Natural killer cell (primary cell): ENCODE results near the gene RILPL2. TPM values are rescaled to one million over a fixed set of nuclear protein-coding genes. Genes with fewer than 3 reads are reported as not detected.
"Not testable (repeated sequence)": the region's sequence is repeated elsewhere in the genome, so short reads cannot be mapped to it uniquely, and the experiment has no call there.

Experiments used
- ATAC-seq, 3 donors: fragments of 150-1000 bp in 2 of 3; fragments of 200-7000 bp in 1 of 3; cut with Tn5 transposase; 1 replicate in 1 of 3; 2 replicates in 2 of 3; pipeline ENCODE4 v1.10.0; 2021; ENCODE audit warnings: mild to moderate bottlenecking in 2 of 3, moderate library complexity in 2 of 3
- DNase-seq, 2 donors: peaks; one replicate each; pipeline versions ENCODE4 v3.0.0 to v3.0.0-alpha.2; 2013 to 2021; ENCODE audit warnings: mixed read lengths in 1 of 2
- H3K27ac ChIP-seq: one replicate; pipeline ENCODE4 v1.5.1; 2013; ENCODE audit warnings: mild to moderate bottlenecking, low read length
- H3K27me3 ChIP-seq: one replicate; pipeline ENCODE4 v1.6.1; 2013; ENCODE audit warnings: low read length; ENCODE audit not compliant: control insufficient read depth, insufficient read depth
- H3K36me3 ChIP-seq: one replicate; pipeline ENCODE4 v1.6.1; 2013; ENCODE audit warnings: low read length; ENCODE audit not compliant: control insufficient read depth, insufficient read depth
- H3K4me1 ChIP-seq: one replicate; pipeline ENCODE4 v1.6.1; 2013; ENCODE audit warnings: low read length; ENCODE audit not compliant: control insufficient read depth, insufficient read depth
- H3K4me3 ChIP-seq: one replicate; pipeline ENCODE4 v1.5.1; 2013; ENCODE audit warnings: low read length
- H3K9me3 ChIP-seq: one replicate; pipeline ENCODE4 v1.6.1; 2013; ENCODE audit warnings: low read length; ENCODE audit not compliant: control insufficient read depth, insufficient read depth
- H3K27ac Mint-ChIP-seq, 2 donors: one replicate each; pipeline ENCODE4 v1.8.0; 2022; ENCODE audit warnings: mild to moderate bottlenecking in 2 of 2, mixed read lengths in 2 of 2, moderate library complexity in 1 of 2
- H3K27me3 Mint-ChIP-seq, 2 donors: one replicate each; pipeline ENCODE4 v1.8.0; 2022; ENCODE audit warnings: low read depth in 2 of 2, mixed read lengths in 2 of 2
- H3K36me3 Mint-ChIP-seq: one replicate; pipeline ENCODE4 v1.8.0; 2022; ENCODE audit warnings: mixed read lengths
- H3K4me1 Mint-ChIP-seq, 2 donors: one replicate each; pipeline ENCODE4 v1.8.0; 2022; ENCODE audit warnings: mixed read lengths in 2 of 2
- H3K4me3 Mint-ChIP-seq: one replicate; pipeline ENCODE4 v1.8.0; 2022; ENCODE audit warnings: mild to moderate bottlenecking, moderate library complexity, mixed read lengths
- H3K9me3 Mint-ChIP-seq, 2 donors: one replicate each; pipeline ENCODE4 v1.8.0; 2022; ENCODE audit warnings: mixed read lengths in 2 of 2
- WGBS: methylation state at CpG from one replicate; pipeline ENCODE4 v1.1.7; 2013; ENCODE audit warnings: missing lambda C conversion rate; ENCODE audit not compliant: insufficient coverage; 5-methylcytosine and 5-hydroxymethylcytosine counted together
- intact Hi-C: fragments of 100-400 bp; cut with micrococcal nuclease; formaldehyde crosslinking; loops from one replicate; pipeline ENCODE4 v1.14.2; 2022
- total RNA-seq, 4 donors: library from RNA; stranded (reverse); fragments of 120-200 nt in 1 of 4; gene quantifications; one replicate each; pipeline versions ENCODE4 v1.2.3 to v1.2.4, GENCODE V29; 2013 to 2022
- TF ChIP-seq, protein P1 (sequence below): fragments of 200-600 bp; IDR thresholded peaks from one replicate; pipeline ENCODE4 v1.8.0; 2022; ENCODE audit warnings: antibody characterized with exemption

The RILPL2 gene
- total RNA-seq, 3 donors from 2014 or later (not counting 1 experiment from before 2014, with no cell fraction given): 3.6 to 5.5 (median 4.4) TPM

DNA sequence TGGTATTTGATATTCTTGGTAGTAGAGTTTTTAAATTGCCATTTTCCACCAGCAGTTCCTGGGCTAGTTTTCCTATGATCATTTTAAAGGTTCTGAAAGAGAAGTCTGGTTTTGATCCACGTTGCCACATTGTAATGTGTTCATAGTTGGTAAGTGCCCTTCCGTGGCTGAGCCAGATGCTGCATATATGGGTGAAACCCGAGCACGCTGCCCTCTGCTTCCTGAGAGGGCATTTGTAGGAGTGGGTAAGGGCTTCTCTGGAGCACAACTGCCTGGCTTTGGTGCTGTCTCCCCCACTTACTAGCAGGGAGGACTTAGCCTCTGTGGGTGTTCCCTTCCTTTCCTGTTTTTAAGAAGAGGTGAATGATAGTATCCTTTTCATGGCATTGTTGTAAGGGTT is 28.6 kb upstream of the RILPL2 start:
- Mint-ChIP-seq H3K9me3 (no peaks in the 10 kb centered on the region), H3K36me3 (peaks cover 8% of the 10 kb centered on the region), H3K27ac (peak overlapping the region in 1 of 2 donors; percentile 24), H3K4me3 (no peak overlapping the region), H3K4me1 (peaks cover 9 to 26% of the 10 kb centered on the region in 2 donors), H3K27me3 (no peaks in the 10 kb centered on the region)
- 93% methylated on average over 4 of the region's 4 CpGs for WGBS
- Histone ChIP-seq H3K9me3 (no peaks in the 10 kb centered on the region), H3K4me1 (no peaks in the 10 kb centered on the region), H3K27ac (no peak overlapping the region), H3K27me3 (no peaks in the 10 kb centered on the region), H3K36me3 (peaks cover 23% of the 10 kb centered on the region), H3K4me3 (no peak overlapping the region)
- TF ChIP-seq, protein P1, sequence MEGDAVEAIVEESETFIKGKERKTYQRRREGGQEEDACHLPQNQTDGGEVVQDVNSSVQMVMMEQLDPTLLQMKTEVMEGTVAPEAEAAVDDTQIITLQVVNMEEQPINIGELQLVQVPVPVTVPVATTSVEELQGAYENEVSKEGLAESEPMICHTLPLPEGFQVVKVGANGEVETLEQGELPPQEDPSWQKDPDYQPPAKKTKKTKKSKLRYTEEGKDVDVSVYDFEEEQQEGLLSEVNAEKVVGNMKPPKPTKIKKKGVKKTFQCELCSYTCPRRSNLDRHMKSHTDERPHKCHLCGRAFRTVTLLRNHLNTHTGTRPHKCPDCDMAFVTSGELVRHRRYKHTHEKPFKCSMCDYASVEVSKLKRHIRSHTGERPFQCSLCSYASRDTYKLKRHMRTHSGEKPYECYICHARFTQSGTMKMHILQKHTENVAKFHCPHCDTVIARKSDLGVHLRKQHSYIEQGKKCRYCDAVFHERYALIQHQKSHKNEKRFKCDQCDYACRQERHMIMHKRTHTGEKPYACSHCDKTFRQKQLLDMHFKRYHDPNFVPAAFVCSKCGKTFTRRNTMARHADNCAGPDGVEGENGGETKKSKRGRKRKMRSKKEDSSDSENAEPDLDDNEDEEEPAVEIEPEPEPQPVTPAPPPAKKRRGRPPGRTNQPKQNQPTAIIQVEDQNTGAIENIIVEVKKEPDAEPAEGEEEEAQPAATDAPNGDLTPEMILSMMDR: no peak
- no peak for DNase-seq
- intact Hi-C loops: no loop called here
- no peak for ATAC-seq

- H3K27me3 ChIP-seq, H3K27ac ChIP-seq, H3K9me3 Mint-ChIP-seq, H3K9me3 ChIP-seq, H3K36me3 Mint-ChIP-seq, ATAC-seq, H3K27ac Mint-ChIP-seq, H3K27me3 Mint-ChIP-seq, H3K4me3 ChIP-seq, H3K4me3 Mint-ChIP-seq, DNase-seq, intact Hi-C loops: not testable (repeated sequence)
- WGBS: 94% methylated on average over 11 of the region's 11 CpGs
- peaks cover 23% of the 10 kb centered on the region for H3K36me3 ChIP-seq
- H3K4me1 Mint-ChIP-seq: peaks cover 19 to 39% of the 10 kb centered on the region in 2 donors
- H3K4me1 ChIP-seq: peaks cover 10% of the 10 kb centered on the region
Observed at GRCh38 chr12:123463174-123463573, 26.7 kb upstream of the RILPL2 start.

DNA sequence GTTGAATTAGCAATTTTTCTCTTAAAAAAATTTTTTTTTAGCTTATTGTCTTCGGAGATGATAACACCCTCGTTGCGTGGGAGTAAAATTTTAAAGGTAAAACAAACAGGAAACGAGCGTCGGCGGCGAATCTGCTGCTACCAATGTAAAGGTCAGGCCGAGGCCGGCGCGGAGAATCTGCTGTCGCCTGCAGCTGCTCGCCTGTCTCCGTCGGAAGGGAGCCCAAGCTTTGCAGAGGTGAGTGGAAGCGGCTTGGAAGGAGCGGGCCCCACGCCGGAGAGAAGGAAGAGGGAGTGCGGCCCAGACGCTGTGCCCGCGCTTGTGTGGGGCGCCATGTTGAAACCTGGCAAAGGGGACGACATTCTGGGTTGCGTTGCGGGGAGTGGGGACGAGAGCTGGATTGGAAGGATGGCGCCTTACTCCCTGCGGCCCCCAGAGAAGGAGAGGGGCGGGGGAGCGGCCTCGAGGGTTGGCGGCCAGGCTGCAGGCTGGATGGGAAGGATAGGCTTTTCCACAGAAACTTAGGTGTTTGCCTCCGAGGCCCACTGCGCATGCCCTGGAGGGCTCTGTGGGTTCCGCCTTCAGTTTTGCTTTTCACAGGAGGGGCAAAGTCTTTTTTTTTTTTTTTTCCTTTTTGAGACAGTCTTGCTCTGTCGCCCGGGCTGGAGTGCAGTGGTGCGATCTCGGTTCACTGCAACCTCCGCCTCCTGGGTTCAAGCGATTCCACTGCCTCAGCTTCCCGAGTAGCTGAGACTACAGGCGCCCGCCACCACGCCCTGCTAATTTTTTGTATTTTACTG is 21.7 kb upstream of the RILPL2 start, which contains the start of gene SNRNP35:
SNRNP35 (plus strand) TSS at position 160 of the 800 bp plus-strand sequence. CDS start 7,402 bp downstream, outside the sequence.
- H3K9me3 ChIP-seq: no peaks in the 10 kb centered on the region
- Mint-ChIP-seq H3K36me3 (no peaks in the 10 kb centered on the region), H3K27ac (peak within 1 kb of the TSS; percentile 100), H3K4me1 (peaks cover 17 to 30% of the 10 kb centered on the region in 2 donors), H3K9me3 (no peaks in the 10 kb centered on the region), H3K27me3 (no peaks in the 10 kb centered on the region), H3K4me3 (peak within 1 kb of the TSS; percentile 100)
- H3K27me3 ChIP-seq: no peaks in the 10 kb centered on the region
- peak within 1 kb of the TSS; percentile 98 for H3K27ac ChIP-seq
- peak; percentile 75 to 83 (median 82) for ATAC-seq
- intact Hi-C loops: loop anchor here (1.0 to 10.0 kb wide), 3 partner anchors 71 to 175 kb away; partner anchors contain the start of genes EIF2B1, GTF2H3 and SBNO1
- DNase-seq: peak; percentile 84 to 94
- peak within 1 kb of the TSS; percentile 98 for H3K4me3 ChIP-seq
- H3K36me3 ChIP-seq: no peaks in the 10 kb centered on the region
- under 1% methylated on average over 48 of the region's 48 CpGs for WGBS
- H3K4me1 ChIP-seq: peaks cover 13% of the 10 kb centered on the region
- TF ChIP-seq, protein P1: no peak

DNA sequence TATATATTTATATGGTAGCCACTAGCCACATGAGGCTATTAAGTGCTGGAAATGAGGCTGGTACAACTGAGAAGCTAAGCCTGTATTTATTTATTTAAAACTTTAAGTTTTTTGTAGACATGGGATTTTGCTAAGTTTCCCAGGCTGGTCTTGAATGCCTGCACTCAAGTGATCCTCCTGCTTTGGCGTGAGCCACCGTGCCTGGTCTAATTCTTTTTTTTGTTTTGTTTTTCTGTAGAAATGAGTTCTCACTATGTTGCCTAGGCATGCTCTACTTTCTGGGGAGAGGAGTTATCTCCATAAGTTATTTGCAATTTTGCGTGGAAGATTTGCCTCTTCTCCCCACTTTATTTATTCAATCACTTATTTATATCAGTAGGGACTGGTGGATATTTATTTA is 16.7 kb upstream of the RILPL2 start:
- peak in 1 of 3 donors; percentile 9 for ATAC-seq
- DNase-seq: peak in 1 of 2 donors; percentile 35
- TF ChIP-seq, protein P1: no peak
- no peak overlapping the region for H3K4me3 ChIP-seq
- H3K27me3 Mint-ChIP-seq: no peaks in the 10 kb centered on the region
- H3K9me3 ChIP-seq: no peaks in the 10 kb centered on the region
- H3K27ac ChIP-seq: no peak overlapping the region
- H3K4me3 Mint-ChIP-seq: no peak overlapping the region
- H3K36me3 ChIP-seq: no peaks in the 10 kb centered on the region
- H3K9me3 Mint-ChIP-seq: no peaks in the 10 kb centered on the region
- H3K4me1 ChIP-seq: peaks cover 11% of the 10 kb centered on the region
- H3K36me3 Mint-ChIP-seq: no peaks in the 10 kb centered on the region
- peaks cover 9 to 10% of the 10 kb centered on the region in 2 donors for H3K4me1 Mint-ChIP-seq
- no peak overlapping the region for H3K27ac Mint-ChIP-seq
- no peaks in the 10 kb centered on the region for H3K27me3 ChIP-seq
- 89% methylated on average over 2 of the region's 3 CpGs for WGBS
- intact Hi-C loops: loop anchor here (10.0 kb wide), 1 partner anchor 88 kb away; the partner anchor contains the start of gene SBNO1

GRCh38 chr12:123452276-123452550 is 15.7 kb upstream of the RILPL2 start:
- intact Hi-C loops: loop anchor here (10.0 kb wide), 1 partner anchor 87 kb away; the partner anchor contains the start of gene SBNO1
- H3K4me1 Mint-ChIP-seq: peaks cover 9 to 10% of the 10 kb centered on the region in 2 donors
- not testable (repeated sequence) for H3K9me3 ChIP-seq, H3K27ac ChIP-seq, H3K36me3 Mint-ChIP-seq, H3K9me3 Mint-ChIP-seq, H3K4me3 ChIP-seq, H3K4me3 Mint-ChIP-seq, H3K27me3 Mint-ChIP-seq, H3K36me3 ChIP-seq, DNase-seq, H3K27me3 ChIP-seq
- peak overlapping the region in 1 of 2 donors; percentile 31 for H3K27ac Mint-ChIP-seq
- peak in 1 of 3 donors; percentile 2 for ATAC-seq
- WGBS: 0% methylated on average over 1 of the region's 1 CpG
- peaks cover 16% of the 10 kb centered on the region for H3K4me1 ChIP-seq
